Placental epithelial cell (primary cell): ENCODE results near the gene OR4D9. TPM values are rescaled to one million over a fixed set of nuclear protein-coding genes. Genes with fewer than 3 reads are reported as not detected.

Experiments used
- total RNA-seq: library from RNA; depleted of rRNA; stranded (reverse); fragments of >200 nt; gene quantifications from 2 replicates; pipeline ENCODE4 v1.2.3, GENCODE V29; 2012

Gene OR4D9
- not detected in 2 replicates for total RNA-seq

DNA sequence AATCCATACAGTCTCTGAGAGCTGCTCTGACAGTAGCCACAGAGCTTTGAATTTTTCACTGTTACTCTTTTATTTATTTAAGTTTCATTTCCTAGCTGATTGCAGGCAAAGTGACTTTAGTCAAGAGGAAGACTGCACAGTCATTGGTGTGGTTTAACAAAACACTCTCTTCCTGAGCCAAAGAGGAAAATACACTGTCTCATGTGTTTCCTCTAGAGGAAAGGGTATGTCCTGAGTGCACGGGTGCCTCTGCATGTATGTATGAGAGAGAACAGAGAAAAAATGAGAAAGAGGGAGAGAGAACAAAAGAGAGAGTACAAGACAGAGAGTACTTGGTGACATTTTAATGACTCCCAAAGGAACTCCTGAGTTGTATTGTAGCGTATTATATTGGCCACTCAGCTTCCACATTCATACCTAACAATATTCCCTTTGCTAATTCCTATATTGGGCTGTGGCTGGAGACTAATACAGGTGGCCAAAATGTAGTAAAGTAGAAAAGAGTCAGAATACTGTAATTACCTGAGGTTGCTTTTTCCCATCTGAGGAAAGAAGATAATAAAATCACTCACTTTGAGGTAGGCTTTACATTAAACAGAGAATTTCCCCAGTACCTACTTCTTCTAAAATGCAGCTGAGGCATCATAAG lies at the start of gene OR4D9:
TSS of gene OR4D9 (plus strand) at position 599 of the 649 bp plus-strand sequence. CDS start 3,374 bp downstream, outside the sequence.

GRCh38 chr11:59473015-59473414 lies 38.3 kb upstream of the OR4D9 start, which contains the start of gene OR4D10:
Gene OR4D10, plus strand, starts transcription at chr11:59473315. Its CDS starts 4,115 bp downstream, at chr11:59477430.

DNA sequence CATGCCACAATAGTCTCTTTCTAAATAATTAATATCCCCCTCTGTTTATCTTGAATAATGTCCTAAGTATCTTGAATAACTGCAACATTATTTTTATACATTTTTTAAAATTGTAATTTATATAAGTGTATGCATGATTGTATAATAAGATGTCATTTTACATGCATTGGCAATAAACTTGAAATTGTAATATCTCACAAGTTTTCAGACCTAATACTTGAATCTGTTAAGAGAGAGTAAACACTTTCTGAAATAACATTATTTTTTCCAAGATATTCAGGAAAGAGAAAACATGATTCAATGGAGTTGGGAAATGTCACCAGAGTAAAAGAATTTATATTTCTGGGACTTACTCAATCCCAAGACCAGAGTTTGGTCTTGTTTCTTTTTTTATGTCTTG lies 8.1 kb upstream of the OR4D9 start, which contains the start of gene OR4D11:
TSS of gene OR4D11 (plus strand) at position 301 of the 400 bp plus-strand sequence. CDS start at position 301, 0 bp downstream.

Other genes with a start within 250 kb of the OR4D9 start
- under 0.01 TPM in 1 of 2 replicates, not detected in the other for gene OR5AN1, start 152.6 kb upstream of the OR4D9 start, total RNA-seq
- not detected in 2 replicates for gene OR5A2, start 85.1 kb upstream of the OR4D9 start, total RNA-seq
- gene OR5A1, start 75.1 kb upstream of the OR4D9 start, total RNA-seq = not detected in 2 replicates
- gene OR4D6, start 54.6 kb upstream of the OR4D9 start, total RNA-seq = not detected in 2 replicates
- not detected in 2 replicates for gene OR4D10, start 38.2 kb upstream of the OR4D9 start, total RNA-seq
- gene OR4D11, start 8.0 kb upstream of the OR4D9 start, total RNA-seq = not detected in 2 replicates
- gene OSBP, start 104.2 kb downstream of the OR4D9 start, total RNA-seq = 33.2 and 45.1 TPM in 2 replicates
- gene PATL1, start 157.5 kb downstream of the OR4D9 start, total RNA-seq = 12.4 and 14.9 TPM in 2 replicates
- not detected in 2 replicates for gene OR10V1, start 202.3 kb downstream of the OR4D9 start, total RNA-seq
- gene STX3, start 243.8 kb downstream of the OR4D9 start, total RNA-seq = 23.2 and 35.7 TPM in 2 replicates